Measurements from ENCODE around the gene HSP90B1. TPM values are rescaled to one million over a fixed set of nuclear protein-coding genes. Genes with fewer than 3 reads are reported as not detected.

The HSP90B1 gene
- total and polyA plus RNA-seq, 7 donors, result 85.7 to 238 (median 129) TPM

- 2% methylated on average over 33 to 37 of the region's 37 CpGs for WGBS, 3 donors
Measured at GRCh38 chr12:103930787-103931735, 851 bp downstream of the HSP90B1 start.

GRCh38 chr12:103933237-103933636, 3.0 kb downstream of the HSP90B1 start:
- intact Hi-C loops (cut with DNase I), result loop anchor here (5.0 to 10.0 kb wide), 4 partner anchors 34 to 1182 kb away; partner anchors contain the start of gene TDG (in 1 of the 2)
- no peaks in the 10 kb centered on the region for H3K9me3 ChIP-seq
- H3K4me1 ChIP-seq, result peaks cover 31% of the 10 kb centered on the region
- no peak overlapping the region for H3K27ac ChIP-seq
- H3K27me3 ChIP-seq (ENCODE audit: insufficient read depth in 3 of 3, low read length in 2 of 3), result no peaks in the 10 kb centered on the region
- 75 to 82% (median 76%) methylated on average over 2 of the region's 2 CpGs for WGBS, 3 donors
- TF ChIP-seq CTCF (IDR thresholded peaks at IDR 0.05), result no peak
- peaks cover 18 to 69% of the 10 kb centered on the region in 2 donors for H3K36me3 ChIP-seq (ENCODE audit: insufficient read depth in 1 of 2, low read depth in 1 of 2)
- ATAC-seq (no peak), DNase-seq (no peak)
- H3K4me3 ChIP-seq, result peak overlapping the region; percentile 87

More at GRCh38 chr12:103930787-103931735, 851 bp downstream of the HSP90B1 start:
- Histone ChIP-seq H3K9me3 (no peaks in the 10 kb centered on the region), H3K4me3 (peak overlapping the region; percentile 87), H3K27ac (peak overlapping the region; percentile 95), H3K4me1 (peaks cover 31% of the 10 kb centered on the region), H3K27me3 (ENCODE audit: insufficient read depth in 3 of 3, low read length in 2 of 3) (no peaks in the 10 kb centered on the region), H3K36me3 (ENCODE audit: insufficient read depth in 1 of 2, low read depth in 1 of 2) (peaks cover 9 to 48% of the 10 kb centered on the region in 2 donors)
- no peak for TF ChIP-seq CTCF (IDR thresholded peaks at IDR 0.05)
- intact Hi-C loops (cut with DNase I), result loop anchor here (2.0 to 10.0 kb wide), 5 partner anchors 26 to 1184 kb away; partner anchors contain the start of gene TDG (in 1 of the 2)
- ATAC-seq (peak in 2 of 4 donors; percentile 13 to 21), DNase-seq (peak; percentile 35 to 65)

GRCh38 chr12:103936679-103937078, 6.5 kb downstream of the HSP90B1 start:
- no peak for DNase-seq
- ATAC-seq, result no peak
- Histone ChIP-seq H3K9me3 (no peaks in the 10 kb centered on the region), H3K4me3 (no peak overlapping the region), H3K4me1 (peaks cover 20% of the 10 kb centered on the region), H3K27me3 (ENCODE audit: insufficient read depth in 3 of 3, low read length in 2 of 3) (no peaks in the 10 kb centered on the region), H3K27ac (no peak overlapping the region), H3K36me3 (ENCODE audit: insufficient read depth in 1 of 2, low read depth in 1 of 2) (peaks cover 26 to 100% of the 10 kb centered on the region in 2 donors)
- intact Hi-C loops (cut with DNase I), result loop anchor here in 1 of 2 donors (10.0 kb wide), 2 partner anchors 168 to 1178 kb away; no protein-coding TSS in a partner anchor
- 95 to 96% (median 95%) methylated on average over 3 of the region's 3 CpGs for whole genome bisulfite sequencing, 3 donors
- TF ChIP-seq CTCF (IDR thresholded peaks at IDR 0.05), result no peak

GRCh38 chr12:103944964-103945363, 14.8 kb downstream of the HSP90B1 start:
- H3K9me3 ChIP-seq, result no peaks in the 10 kb centered on the region
- WGBS, 3 donors, result 71 to 78% (median 72%) methylated on average over 3 of the region's 3 CpGs
- intact Hi-C loops (cut with DNase I), result loop anchor here (5.0 to 10.0 kb wide), 4 partner anchors 37 to 1190 kb away; no protein-coding TSS in a partner anchor
- H3K27me3 ChIP-seq (ENCODE audit: insufficient read depth in 3 of 3, low read length in 2 of 3), result no peaks in the 10 kb centered on the region
- H3K4me1 ChIP-seq, result no peaks in the 10 kb centered on the region
- no peak overlapping the region for H3K4me3 ChIP-seq
- TF ChIP-seq CTCF (IDR thresholded peaks at IDR 0.05), result no peak
- ATAC-seq (no peak), DNase-seq (no peak)
- H3K27ac ChIP-seq, result no peak overlapping the region
- H3K36me3 ChIP-seq (ENCODE audit: insufficient read depth in 1 of 2, low read depth in 1 of 2), result peaks cover 24 to 100% of the 10 kb centered on the region in 2 donors
